RWPE2 (cell line): Measurements from ENCODE around the gene SOCS2.

Experiments
- ATAC-seq: fragments of 200-7000 bp; cut with Tn5 transposase; 3 replicates; pipeline ENCODE4 v1.9.1; 2021; ENCODE audit warnings: low read depth
- DNase-seq: peaks from one replicate; pipeline ENCODE4 v3.0.0-alpha.2; 2020; ENCODE audit warnings: low spot score
- H3K27ac ChIP-seq: fragments of 450-650 bp; 2 replicates; pipeline ENCODE4 v1.5.1; 2017; ENCODE audit warnings: mild to moderate bottlenecking; ENCODE audit not compliant: poor library complexity, severe bottlenecking
- H3K27me3 ChIP-seq: fragments of 250-450 bp; sonication (Bioruptor Pico); 2 replicates; pipeline ENCODE4 v1.5.1; 2021; ENCODE audit warnings: mild to moderate bottlenecking, moderate library complexity; ENCODE audit not compliant: insufficient read depth, poor library complexity, severe bottlenecking
- H3K36me3 ChIP-seq: fragments of 250-450 bp; sonication (Bioruptor Pico); 2 replicates; pipeline ENCODE4 v1.5.1; 2020; ENCODE audit warnings: low read depth, mild to moderate bottlenecking, moderate library complexity
- H3K4me1 ChIP-seq: fragments of 250-450 bp; sonication (Bioruptor Pico); 2 replicates; pipeline ENCODE4 v1.5.1; 2021; ENCODE audit warnings: mild to moderate bottlenecking, moderate library complexity; ENCODE audit not compliant: insufficient read depth, poor library complexity, severe bottlenecking
- H3K4me3 ChIP-seq: fragments of 250-450 bp; sonication (Bioruptor Pico); 2 replicates; pipeline ENCODE4 v1.5.1; 2021; ENCODE audit warnings: mild to moderate bottlenecking, moderate library complexity; ENCODE audit not compliant: severe bottlenecking
- H3K9me3 ChIP-seq: fragments of 250-450 bp; sonication (Bioruptor Pico); 2 replicates; pipeline ENCODE4 v1.5.1; 2021; ENCODE audit warnings: mild to moderate bottlenecking, moderate library complexity; ENCODE audit not compliant: severe bottlenecking
- TF ChIP-seq, protein P1 (sequence below): fragments of 450-650 bp; IDR thresholded peaks from one replicate; pipeline ENCODE4 v1.5.1; 2017; ENCODE audit warnings: mild to moderate bottlenecking, moderate library complexity; ENCODE audit not compliant: poor library complexity, severe bottlenecking

SOCS2 gene

DNA sequence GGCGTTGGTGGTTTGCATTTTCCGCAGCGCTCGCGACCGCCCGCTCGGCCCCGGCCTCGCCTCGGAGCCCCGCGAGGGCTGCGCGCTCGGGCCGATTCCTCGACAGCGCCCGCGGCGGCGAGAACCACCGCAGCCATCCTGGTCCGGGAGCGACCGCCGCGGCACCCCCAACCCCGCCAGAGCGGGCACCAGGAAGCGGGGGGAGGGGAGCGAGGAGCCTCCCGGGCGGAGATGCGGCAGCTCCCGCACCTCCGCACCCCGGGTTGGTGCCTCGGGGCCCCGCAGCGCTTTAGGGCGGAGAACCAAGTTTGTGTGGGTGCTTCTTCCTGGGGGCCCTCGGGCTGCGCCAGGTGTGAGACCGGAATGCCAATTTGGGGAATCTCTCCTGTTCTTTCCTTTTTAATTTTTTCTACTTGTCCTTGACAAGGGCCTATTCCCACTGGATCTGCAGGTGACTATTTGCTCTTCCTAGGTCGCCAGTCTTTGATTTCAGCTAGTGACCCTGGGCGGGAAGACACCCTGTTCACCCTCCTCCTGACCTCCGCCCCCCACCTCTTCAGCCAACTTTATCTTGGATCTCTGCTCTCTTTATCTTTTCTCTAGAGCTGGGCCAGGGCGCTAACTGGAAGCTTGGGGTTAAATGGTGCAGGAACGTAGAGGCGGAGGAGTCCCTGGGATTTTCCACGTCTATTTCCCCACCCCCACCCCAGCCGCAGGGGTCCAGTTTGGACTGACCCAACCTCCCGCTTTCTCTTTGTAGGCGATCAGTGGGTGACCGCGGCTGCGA lies at the start of gene SOCS2:
TSS of gene SOCS2 (plus strand) at position 751 of the 787 bp plus-strand sequence. CDS start 223 bp downstream, outside the sequence.
- ATAC-seq (peak; percentile 9; the same call in 2 of the 3 replicates), DNase-seq (no peak)
- Histone ChIP-seq H3K4me1 (no peaks in the 10 kb centered on the region), H3K36me3 (peaks cover 17% of the 10 kb centered on the region), H3K27ac (peak within 1 kb of the TSS; percentile 84), H3K4me3 (peak within 1 kb of the TSS; percentile 61), H3K9me3 (no peaks in the 10 kb centered on the region), H3K27me3 (no peaks in the 10 kb centered on the region)
- TF ChIP-seq, protein P1, sequence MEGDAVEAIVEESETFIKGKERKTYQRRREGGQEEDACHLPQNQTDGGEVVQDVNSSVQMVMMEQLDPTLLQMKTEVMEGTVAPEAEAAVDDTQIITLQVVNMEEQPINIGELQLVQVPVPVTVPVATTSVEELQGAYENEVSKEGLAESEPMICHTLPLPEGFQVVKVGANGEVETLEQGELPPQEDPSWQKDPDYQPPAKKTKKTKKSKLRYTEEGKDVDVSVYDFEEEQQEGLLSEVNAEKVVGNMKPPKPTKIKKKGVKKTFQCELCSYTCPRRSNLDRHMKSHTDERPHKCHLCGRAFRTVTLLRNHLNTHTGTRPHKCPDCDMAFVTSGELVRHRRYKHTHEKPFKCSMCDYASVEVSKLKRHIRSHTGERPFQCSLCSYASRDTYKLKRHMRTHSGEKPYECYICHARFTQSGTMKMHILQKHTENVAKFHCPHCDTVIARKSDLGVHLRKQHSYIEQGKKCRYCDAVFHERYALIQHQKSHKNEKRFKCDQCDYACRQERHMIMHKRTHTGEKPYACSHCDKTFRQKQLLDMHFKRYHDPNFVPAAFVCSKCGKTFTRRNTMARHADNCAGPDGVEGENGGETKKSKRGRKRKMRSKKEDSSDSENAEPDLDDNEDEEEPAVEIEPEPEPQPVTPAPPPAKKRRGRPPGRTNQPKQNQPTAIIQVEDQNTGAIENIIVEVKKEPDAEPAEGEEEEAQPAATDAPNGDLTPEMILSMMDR: no peak

GRCh38 chr12:93524386-93525133 lies 47.9 kb upstream of the SOCS2 start:
- Histone ChIP-seq H3K36me3 (no peaks in the 10 kb centered on the region), H3K9me3 (no peaks in the 10 kb centered on the region), H3K27ac (no peak overlapping the region), H3K4me1 (peaks cover 8% of the 10 kb centered on the region), H3K4me3 (no peak overlapping the region), H3K27me3 (no peaks in the 10 kb centered on the region)
- ATAC-seq (no peak), DNase-seq (no peak)
- TF ChIP-seq, protein P1: no peak

DNA sequence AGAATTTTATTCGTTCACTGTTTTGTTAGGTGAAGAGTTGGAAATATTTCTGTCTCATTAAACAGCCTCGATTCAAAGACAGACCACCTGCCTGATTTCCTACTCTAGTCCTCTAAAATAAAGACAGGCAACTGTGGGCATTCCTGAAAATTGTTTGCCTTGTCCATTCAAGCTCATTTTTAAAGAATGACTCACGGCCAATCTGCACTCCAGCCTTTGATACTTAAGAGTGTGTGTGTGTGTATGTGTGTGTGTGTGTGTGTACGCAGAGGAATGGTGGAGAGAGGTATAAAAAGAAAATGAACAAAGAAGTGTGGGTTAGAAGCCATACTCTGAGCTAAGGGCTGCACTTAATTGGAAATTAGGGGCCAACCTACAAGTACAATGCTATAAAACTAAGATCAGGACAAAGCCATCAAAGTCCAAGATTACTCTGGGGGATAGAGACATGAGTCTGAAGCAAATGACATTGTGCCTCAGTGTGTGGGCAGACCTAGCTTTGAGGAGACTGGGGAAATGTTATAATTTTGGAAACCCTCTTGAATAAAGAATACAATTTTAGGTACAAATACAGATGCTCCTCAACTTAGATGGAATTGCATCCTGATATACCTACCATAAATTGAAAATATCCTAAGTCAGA lies 45.6 kb upstream of the SOCS2 start:
- Histone ChIP-seq H3K36me3 (no peaks in the 10 kb centered on the region), H3K4me3 (no peak overlapping the region), H3K9me3 (no peaks in the 10 kb centered on the region), H3K4me1 (peaks cover 8% of the 10 kb centered on the region), H3K27me3 (no peaks in the 10 kb centered on the region), H3K27ac (no peak overlapping the region)
- DNase-seq (no peak), ATAC-seq (peak; percentile 94)
- TF ChIP-seq, protein P1: no peak

GRCh38 chr12:93530358-93530757 lies 42.1 kb upstream of the SOCS2 start:
- TF ChIP-seq, protein P1: no peak
- Histone ChIP-seq H3K4me1 (peaks cover 8% of the 10 kb centered on the region), H3K27me3 (no peaks in the 10 kb centered on the region), H3K4me3 (no peak overlapping the region), H3K27ac (no peak overlapping the region), H3K36me3 (no peaks in the 10 kb centered on the region), H3K9me3 (no peaks in the 10 kb centered on the region)
- ATAC-seq: no peak
- DNase-seq: no peak
